ENCODE results near the gene IDNK. TPM values are rescaled to one million over a fixed set of nuclear protein-coding genes. Genes with fewer than 3 reads are reported as not detected.
"Not testable (repeated sequence)": the region's sequence is repeated elsewhere in the genome, so short reads cannot be mapped to it uniquely, and the experiment has no call there.

The IDNK gene
- total RNA-seq, 4 donors from 2014 or later = 7.4 to 17.2 (median 9.4) TPM

GRCh38 chr9:83601463-83601862, 21.5 kb upstream of the IDNK start:
- TF ChIP-seq POLR2A (IDR thresholded peaks at IDR 0.05) (no peak), CTCF (IDR thresholded peaks at IDR 0.05) (no peak)
- H3K4me1 ChIP-seq = no peaks in the 10 kb centered on the region
- no peaks in the 10 kb centered on the region for H3K36me3 ChIP-seq
- H3K27me3 ChIP-seq = no peaks in the 10 kb centered on the region
- no peak overlapping the region for H3K4me3 ChIP-seq (replicated peaks in 1 of 3)
- no peak overlapping the region for H3K27ac ChIP-seq
- no peaks in the 10 kb centered on the region for H3K9me3 ChIP-seq
- intact Hi-C loops (cut with DNase I) = no loop called here
- WGBS, 2 donors = 87% methylated on average over 2 of the region's 2 CpGs
- DNase-seq = no peak

GRCh38 chr9:83607620-83608019, 15.3 kb upstream of the IDNK start:
- H3K27ac ChIP-seq; H3K27me3 ChIP-seq; H3K36me3 ChIP-seq; intact Hi-C loops (cut with DNase I); H3K9me3 ChIP-seq; DNase-seq; H3K4me3 ChIP-seq (replicated peaks in 1 of 3); H3K4me1 ChIP-seq: not testable (repeated sequence)
- WGBS, 2 donors = 80 to 89% methylated on average over 3 of the region's 3 CpGs

GRCh38 chr9:83613298-83613697, 9.6 kb upstream of the IDNK start:
- H3K4me1 ChIP-seq; H3K4me3 ChIP-seq (replicated peaks in 1 of 3); intact Hi-C loops (cut with DNase I); H3K27ac ChIP-seq; H3K36me3 ChIP-seq; H3K9me3 ChIP-seq; DNase-seq; H3K27me3 ChIP-seq: not testable (repeated sequence)
- WGBS, 2 donors = 94 to 99% methylated on average over 3 of the region's 3 CpGs

- TF ChIP-seq CTCF (IDR thresholded peaks at IDR 0.05) (no peak), POLR2A (IDR thresholded peaks at IDR 0.05) (no peak)
- Histone ChIP-seq H3K4me1 (peaks cover 0 to 3% of the 10 kb centered on the region in 2 donors), H3K27me3 (no peaks in the 10 kb centered on the region), H3K9me3 (no peaks in the 10 kb centered on the region), H3K4me3 (replicated peaks in 1 of 3) (no peak overlapping the region), H3K27ac (no peak overlapping the region), H3K36me3 (no peaks in the 10 kb centered on the region)
- DNase-seq = no peak
- 87 to 100% methylated on average over 1 of the region's 1 CpG for WGBS, 2 donors
- intact Hi-C loops (cut with DNase I) = no loop called here
Measured at GRCh38 chr9:83617299-83617698, 5.6 kb upstream of the IDNK start.

- Histone ChIP-seq H3K27me3 (no peaks in the 10 kb centered on the region), H3K27ac (no peak overlapping the region), H3K9me3 (no peaks in the 10 kb centered on the region), H3K4me3 (replicated peaks in 1 of 3) (no peak overlapping the region), H3K36me3 (no peaks in the 10 kb centered on the region), H3K4me1 (peaks cover 7% of the 10 kb centered on the region in 2 donors)
- WGBS, 2 donors = 13 to 17% methylated on average over 7 of the region's 7 CpGs
- TF ChIP-seq CTCF (IDR thresholded peaks at IDR 0.05) (peak in 4 of 6 experiments; percentile 39 to 72 (median 61)), POLR2A (IDR thresholded peaks at IDR 0.05) (no peak)
- DNase-seq = peak; percentile 37 to 47
- intact Hi-C loops (cut with DNase I) = loop anchor here (5.0 to 10.0 kb wide), 2 partner anchors 84 to 291 kb away; partner anchors contain the start of gene UBQLN1
Measured at GRCh38 chr9:83620841-83621636, 1.9 kb upstream of the IDNK start.

- no peaks in the 10 kb centered on the region for H3K9me3 ChIP-seq
- H3K27me3 ChIP-seq = no peaks in the 10 kb centered on the region
- intact Hi-C loops (cut with DNase I) = loop anchor here (5.0 to 10.0 kb wide), 2 partner anchors 82 to 290 kb away; partner anchors contain the start of gene UBQLN1
- H3K27ac ChIP-seq = peak overlapping the region; percentile 69 to 88 (median 86)
- DNase-seq = peak; percentile 5 to 66
- H3K4me3 ChIP-seq (replicated peaks in 1 of 3) = peak overlapping the region in 2 of 3 donors; percentile 62 to 67
- WGBS, 2 donors = 13 to 19% methylated on average over 21 of the region's 21 CpGs
- no peaks in the 10 kb centered on the region for H3K36me3 ChIP-seq
- TF ChIP-seq CTCF (IDR thresholded peaks at IDR 0.05) (no peak), POLR2A (IDR thresholded peaks at IDR 0.05) (no peak)
- H3K4me1 ChIP-seq = peaks cover 7% of the 10 kb centered on the region in 2 donors
Measured at GRCh38 chr9:83622433-83622938, 457 bp upstream of the IDNK start.
